Stimulated activated CD4-positive, alpha-beta T cell treated with anti-CD3 and anti-CD28 coated beads, Interleukin-2, amount 100 ng/mL, for 24 hours (primary cell): Measurements from ENCODE around the gene GPR15LG.
"Not testable (repeated sequence)": the region's sequence is repeated elsewhere in the genome, so short reads cannot be mapped to it uniquely, and the experiment has no call there.

Source experiments
- DNase-seq, 2 donors: peaks; one replicate each; pipeline ENCODE4 v3.0.0-alpha.2; 2020

GPR15LG gene

GRCh38 chr10:84166620-84167288, 6.8 kb upstream of the GPR15LG start:
- DNase-seq, result no peak

DNA sequence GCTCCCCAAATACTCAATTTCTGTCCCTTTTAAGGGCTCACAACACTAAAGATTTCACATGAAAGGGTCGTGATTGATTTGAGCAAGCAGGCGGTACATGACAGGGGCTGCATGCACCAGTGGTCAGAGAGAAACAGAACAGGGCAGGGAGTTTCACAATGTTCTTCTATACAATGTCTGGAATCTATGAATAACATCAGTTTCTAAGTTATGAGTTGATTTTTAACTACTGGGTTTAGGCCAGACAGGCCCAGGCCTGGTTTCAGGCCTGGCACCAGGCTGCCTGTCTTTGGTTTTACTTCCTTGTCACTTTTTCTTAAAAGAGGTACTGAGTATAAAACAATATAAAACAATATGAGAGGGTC, 6.3 kb upstream of the GPR15LG start:
- DNase-seq, result not testable (repeated sequence)

GRCh38 chr10:84168382-84168781, 5.2 kb upstream of the GPR15LG start:
- not testable (repeated sequence) for DNase-seq

- not testable (repeated sequence) for DNase-seq
Measured at GRCh38 chr10:84171237-84171636, 2.4 kb upstream of the GPR15LG start.

- DNase-seq, result not testable (repeated sequence)
Measured at GRCh38 chr10:84171700-84172466, 1.7 kb upstream of the GPR15LG start.

GRCh38 chr10:84172467-84173356, 889 bp upstream of the GPR15LG start:
- DNase-seq, result no peak

DNA sequence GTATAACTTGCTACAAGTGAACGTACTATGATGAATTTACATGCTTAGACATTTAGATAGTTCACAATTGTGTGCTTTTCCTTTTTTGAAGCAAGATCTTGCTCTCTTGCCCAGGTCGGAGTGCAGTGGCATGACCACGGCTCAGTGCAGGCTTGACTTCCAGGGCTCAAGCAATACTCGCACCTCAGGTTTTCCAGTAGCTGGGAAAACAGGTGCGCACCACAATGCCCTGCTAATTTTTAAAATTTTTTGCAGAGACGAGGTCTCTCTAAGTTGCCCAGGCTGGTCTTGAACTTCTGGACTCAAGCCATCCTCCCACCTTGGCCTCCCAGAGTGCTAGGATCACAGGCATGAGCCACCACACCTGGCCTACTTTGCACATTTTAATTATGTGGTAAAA, 1.8 kb downstream of the GPR15LG start:
- no peak for DNase-seq

DNA sequence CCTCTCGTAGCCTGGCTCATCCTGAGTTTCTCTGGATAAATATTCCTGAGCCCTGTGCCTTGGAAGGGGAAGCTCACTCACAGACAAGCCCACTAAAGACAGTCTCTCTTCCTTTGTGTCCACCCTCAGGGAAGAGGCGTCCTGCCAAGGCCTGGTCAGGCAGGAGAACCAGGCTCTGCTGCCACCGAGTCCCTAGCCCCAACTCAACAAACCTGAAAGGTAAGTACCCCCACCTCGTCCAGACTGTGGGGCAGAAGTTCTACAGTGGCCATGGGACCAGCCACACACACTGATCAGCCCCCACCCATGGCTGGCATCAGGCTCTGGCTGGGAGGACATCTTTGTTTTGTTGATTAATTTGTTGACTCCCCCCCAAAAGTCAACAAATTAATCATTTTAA, 2.8 kb downstream of the GPR15LG start:
- DNase-seq, result no peak

GRCh38 chr10:84176836-84177474, 3.4 kb downstream of the GPR15LG start:
- no peak for DNase-seq

GRCh38 chr10:84177541-84178141, 4.0 kb downstream of the GPR15LG start:
- DNase-seq, result no peak

- no peak for DNase-seq
Measured at GRCh38 chr10:84178160-84178609, 4.6 kb downstream of the GPR15LG start.

DNA sequence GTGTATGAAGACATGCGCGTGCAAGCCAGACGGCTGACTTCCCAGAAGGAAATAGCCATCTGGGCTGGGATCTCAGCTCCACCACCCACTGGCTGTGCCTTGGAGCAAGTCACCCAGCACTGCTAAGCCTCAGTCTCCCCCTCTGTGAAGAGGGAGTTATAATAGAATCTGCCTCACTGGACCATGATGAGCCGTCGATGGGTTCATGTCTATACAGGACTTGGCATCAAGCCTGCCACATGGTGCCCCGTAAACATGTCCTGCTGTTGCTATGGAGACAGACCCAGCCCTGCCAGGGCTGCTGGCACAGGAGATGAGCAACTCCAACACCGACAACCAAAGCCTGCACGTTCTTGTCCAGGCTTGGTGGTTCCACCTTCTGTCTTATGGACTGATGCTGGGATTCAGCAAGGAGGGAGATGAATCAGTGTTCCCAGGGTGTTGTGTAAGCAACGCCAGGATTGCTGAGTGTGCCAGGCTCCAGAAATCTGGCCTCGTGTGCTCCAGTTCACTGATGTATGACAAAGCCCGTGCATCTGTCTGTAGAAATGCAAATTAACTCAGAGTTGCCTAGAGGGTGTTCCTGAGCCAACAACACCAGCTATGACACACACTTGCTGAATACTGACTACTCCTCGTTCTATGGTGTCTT, 5.6 kb downstream of the GPR15LG start:
- no peak for DNase-seq

DNA sequence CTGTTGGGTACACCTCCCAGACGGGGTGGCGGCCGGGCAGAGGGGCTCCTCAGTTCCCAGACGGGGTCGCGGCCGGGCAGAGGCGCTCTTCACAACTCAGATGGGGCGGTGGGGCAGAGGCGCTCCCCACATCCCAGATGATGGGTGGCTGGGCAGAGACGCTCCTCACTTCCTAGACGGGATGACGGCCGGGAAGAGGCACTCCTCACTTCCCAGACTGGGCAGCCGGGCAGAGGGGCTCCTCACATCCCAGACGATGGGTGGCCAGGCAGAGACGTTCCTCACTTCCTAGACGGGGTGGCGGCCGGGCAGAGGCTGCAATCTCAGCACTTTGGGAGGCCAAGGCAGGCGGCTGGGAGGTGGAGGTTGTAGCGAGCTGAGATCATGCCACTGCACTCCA, 6.8 kb downstream of the GPR15LG start:
- DNase-seq, result not testable (repeated sequence)

GRCh38 chr10:84181631-84182030, 8.0 kb downstream of the GPR15LG start:
- no peak for DNase-seq

DNA sequence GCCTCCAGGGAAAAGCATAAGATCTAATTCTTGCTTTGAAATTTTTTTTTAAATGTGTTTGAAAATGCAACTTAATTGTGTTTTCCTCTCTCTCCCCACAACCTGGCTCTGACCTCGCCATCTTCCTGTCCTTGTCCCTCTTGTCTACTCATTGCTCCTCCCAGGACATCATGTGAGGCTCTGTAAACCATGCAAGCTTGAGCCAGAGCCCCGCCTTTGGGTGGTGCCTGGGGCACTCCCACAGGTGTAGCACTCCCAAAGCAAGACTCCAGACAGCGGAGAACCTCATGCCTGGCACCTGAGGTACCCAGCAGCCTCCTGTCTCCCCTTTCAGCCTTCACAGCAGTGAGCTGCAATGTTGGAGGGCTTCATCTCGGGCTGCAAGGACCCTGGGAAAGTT, 10.9 kb downstream of the GPR15LG start:
- no peak for DNase-seq

DNA sequence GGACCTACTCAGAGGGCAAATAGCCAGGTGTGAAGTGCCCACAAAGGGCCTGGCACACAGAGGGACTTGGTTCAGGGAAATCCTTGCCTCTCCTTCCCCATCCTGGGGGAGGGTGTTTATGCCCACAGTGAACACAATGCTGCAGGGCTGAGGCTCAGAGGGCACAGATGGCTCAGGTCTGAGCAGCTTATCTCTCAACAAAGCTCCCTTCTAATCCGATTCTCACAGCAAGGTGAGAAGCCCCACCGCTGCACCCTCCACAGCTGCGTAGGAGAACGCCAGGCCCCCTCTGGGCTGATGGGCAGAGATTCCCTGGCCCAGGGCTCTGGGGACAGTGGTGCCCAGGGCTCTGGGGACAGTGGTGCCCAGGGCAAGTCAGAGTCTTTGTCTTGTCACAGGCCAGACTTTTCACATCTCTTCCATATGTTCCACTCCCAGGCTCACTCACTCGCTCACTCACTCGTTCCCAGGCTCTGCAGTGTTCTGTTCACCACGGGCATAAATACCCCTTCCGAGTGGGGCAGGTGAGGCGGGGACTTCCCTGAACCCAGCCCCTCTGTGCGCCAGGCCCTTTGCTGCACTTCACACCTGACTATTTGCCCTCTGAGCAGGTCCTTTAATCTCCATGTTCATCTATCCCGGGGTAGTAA, 12.1 kb downstream of the GPR15LG start:
- no peak for DNase-seq

- no peak for DNase-seq
Measured at GRCh38 chr10:84188815-84189214, 15.2 kb downstream of the GPR15LG start.

DNA sequence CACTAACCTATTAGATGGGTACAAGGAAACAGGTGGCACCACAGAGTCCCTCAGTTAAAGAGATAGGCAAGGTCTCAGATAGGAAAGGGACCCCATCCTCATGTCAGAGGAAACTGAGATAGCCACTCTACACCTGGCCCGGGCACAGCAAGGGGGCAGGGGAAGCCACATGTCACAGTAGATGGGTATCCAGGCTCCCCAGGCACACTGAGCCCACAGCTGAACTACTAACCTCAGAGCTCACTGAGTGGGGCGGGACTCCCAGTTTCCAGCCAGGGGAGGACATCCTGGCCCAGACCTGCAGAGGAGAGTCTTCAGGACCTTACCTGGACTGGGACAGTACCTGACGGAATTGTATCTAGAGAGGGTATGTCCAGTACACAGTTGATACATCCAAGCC, 17.0 kb downstream of the GPR15LG start:
- no peak for DNase-seq

DNA sequence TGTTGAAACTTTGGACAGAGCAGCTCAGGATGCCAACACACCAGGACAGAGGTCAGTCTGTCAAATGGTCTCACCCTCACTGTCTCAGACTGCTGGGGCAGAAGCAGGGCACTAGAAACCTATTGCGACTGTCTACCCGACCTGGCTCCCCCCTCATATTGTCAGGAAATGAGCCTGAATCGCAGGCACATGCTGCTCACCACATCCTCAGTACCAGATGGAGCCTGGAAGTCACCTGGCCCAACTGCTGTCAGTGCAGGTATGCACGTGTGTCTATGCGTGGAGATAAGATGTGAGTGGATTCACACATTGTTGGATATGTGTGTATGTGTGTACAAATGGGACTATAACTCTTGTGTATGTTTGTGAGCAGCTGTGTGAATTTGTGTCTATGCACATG, 17.5 kb downstream of the GPR15LG start:
- no peak for DNase-seq

DNA sequence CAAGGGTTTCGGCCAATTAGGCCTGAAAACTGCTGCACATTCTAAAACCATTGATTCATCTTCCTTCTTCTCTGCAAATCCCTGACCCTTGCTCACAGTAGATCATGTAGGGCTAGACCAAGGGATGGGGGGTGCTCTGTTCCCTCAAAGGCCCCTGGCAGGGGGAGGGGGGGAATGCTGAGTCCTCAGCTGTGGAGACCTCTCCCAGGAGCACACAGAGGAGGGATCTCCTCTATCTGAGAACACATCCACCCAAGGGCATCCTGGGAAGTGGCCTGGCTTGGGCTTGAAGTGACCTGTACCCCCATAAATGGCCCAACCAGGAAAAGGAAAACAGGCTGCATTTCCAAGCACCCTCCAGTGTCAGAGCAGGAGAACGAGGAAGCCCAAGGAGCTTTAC, 19.7 kb downstream of the GPR15LG start:
- no peak for DNase-seq

GRCh38 chr10:84193846-84194423, 20.3 kb downstream of the GPR15LG start:
- no peak for DNase-seq
